ENCODE measurements around the gene ARSG. TPM values are rescaled to one million over a fixed set of nuclear protein-coding genes. Genes with fewer than 3 reads are reported as not detected.
A peak's percentile ranks its signal among the peaks of the same experiment; 100 is the strongest.

ARSG gene
- total and polyA plus RNA-seq, 2 of the 13 experiments (the other 11 are each of a cell fraction or from before 2014, with no cell fraction given): 3.7 to 15.2 TPM

DNA sequence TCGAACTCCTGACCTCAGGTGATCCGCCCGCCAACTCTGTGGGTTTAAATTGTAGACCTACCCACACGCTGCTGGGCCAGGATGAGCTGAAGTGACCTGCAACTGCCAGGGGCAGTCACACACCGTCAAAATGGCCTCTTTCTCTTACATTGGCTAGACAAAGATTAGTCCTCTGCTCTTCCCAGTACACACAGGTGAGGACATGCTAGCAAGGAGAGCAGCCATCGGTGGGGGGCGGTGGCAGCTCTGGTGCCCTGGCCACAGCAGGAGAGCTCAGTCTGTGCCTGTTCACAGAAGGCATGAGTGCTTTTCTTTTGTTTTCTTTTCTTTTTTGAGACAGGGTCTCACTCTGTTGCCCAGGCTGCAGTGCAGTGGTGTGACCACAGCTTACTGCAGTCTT, 136.3 kb downstream of the ARSG start:
- intact Hi-C loops (cut with micrococcal nuclease; ENCODE audit: unreplicated experiment) (no loop called here), in situ Hi-C loops (cut with HindIII; ENCODE audit: extremely low pct_ligation_motif_present, low pct_unique_long_range_greater_than_20kb) (no loop called here)
- Histone ChIP-seq H3K4me2 (ENCODE audit: low read depth, low read length) (no peak overlapping the region), H3K4me3 (replicated peaks in 1 of 3; ENCODE audit: insufficient read depth in 1 of 3, low read depth in 2 of 3, low read length in 3 of 3) (no peak overlapping the region), H3K9me3 (ENCODE audit: low read length) (no peaks in the 10 kb centered on the region), H2AFZ (ENCODE audit: low read length) (no peak overlapping the region), H3K9ac (ENCODE audit: insufficient read depth, low read depth, low read length) (no peak overlapping the region), H3K27me3 (ENCODE audit: control insufficient read depth in 1 of 2, insufficient read depth in 2 of 2, low read length in 2 of 2) (no peaks in the 10 kb centered on the region), H4K20me1 (ENCODE audit: insufficient read depth, low read length) (no peaks in the 10 kb centered on the region), H3K4me1 (ENCODE audit: insufficient read depth, low read length) (no peaks in the 10 kb centered on the region), H3K27ac (ENCODE audit: extremely low read length, insufficient read depth, low read length) (no peak overlapping the region), H3K36me3 (replicated peaks in 1 of 2; ENCODE audit: control insufficient read depth in 1 of 2, insufficient read depth in 2 of 2, low read length in 2 of 2) (peaks cover 28 to 56% of the 10 kb centered on the region in 2 experiments), H3K79me2 (ENCODE audit: insufficient read depth, low read length) (no peaks in the 10 kb centered on the region)
- ChIA-PET POLR2A (no interaction called here), CTCF (ENCODE audit: low intra/inter-chr PET ratio, low total read pairs) (no interaction called here)
- no peak for ATAC-seq
- no peak for DNase-seq (ENCODE audit: low spot score)
- no TSS peak for BruUV-seq (replicated peaks)
- TF ChIP-seq SMAD3 (CRISPR knock-in tag; IDR thresholded peaks at IDR 0.05) (no peak), CREB1 (IDR thresholded peaks at IDR 0.05) (no peak), CREB1 (CRISPR knock-in tag; IDR thresholded peaks at IDR 0.05) (no peak), MAZ (IDR thresholded peaks at IDR 0.05; ENCODE audit: borderline replicate concordance, low read depth, low read length) (no peak), MAZ (CRISPR knock-in tag; IDR thresholded peaks at IDR 0.05; ENCODE audit: low read depth) (no peak), MED13 (CRISPR knock-in tag; IDR thresholded peaks at IDR 0.05) (no peak), POLR2G (IDR thresholded peaks at IDR 0.05; ENCODE audit: low read depth, low read length) (no peak), MAF1 (CRISPR knock-in tag; IDR thresholded peaks at IDR 0.05; ENCODE audit: borderline replicate concordance) (no peak)
- 95% methylated on average over 7 of the region's 7 CpGs for WGBS (ENCODE audit: low lambda C conversion rate)
- no peak for FAIRE-seq

DNA sequence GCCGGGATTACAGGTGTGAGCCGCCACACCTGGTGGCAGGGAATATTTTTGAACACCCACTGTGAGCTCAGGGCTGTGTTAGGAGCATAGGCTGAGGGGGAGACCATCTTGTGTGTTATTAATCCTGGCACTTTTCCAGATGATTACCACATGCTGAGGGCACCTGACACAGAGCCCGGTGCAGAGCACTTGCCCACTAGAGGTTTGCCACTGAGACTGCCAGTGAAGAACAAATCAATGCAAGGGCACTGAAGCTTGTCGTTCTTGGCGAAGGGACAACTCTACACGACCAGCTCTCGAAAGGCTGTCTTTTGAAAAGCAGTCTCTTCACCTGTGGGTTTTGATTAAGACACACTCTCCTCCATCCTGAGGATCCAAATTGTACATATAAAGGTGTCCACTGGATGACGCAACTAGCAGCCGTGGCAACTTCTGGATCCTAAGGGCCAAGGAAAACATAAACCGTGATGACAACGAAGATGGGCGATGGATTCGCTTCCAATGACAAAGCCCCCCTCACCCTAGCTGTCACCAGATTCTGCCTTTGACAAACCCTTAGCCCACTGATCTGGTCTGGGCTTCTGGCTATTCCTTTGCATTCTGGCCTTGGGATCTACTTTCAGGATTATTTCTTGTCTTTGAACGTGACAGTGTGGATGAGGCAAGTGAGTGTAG, 137.3 kb downstream of the ARSG start:
- peak; percentile 51; the same call in 1 of the 2 replicates for TF ChIP-seq CEBPB (IDR thresholded peaks at IDR 0.05; ENCODE audit: borderline replicate concordance, low read depth, low read length)
- TF ChIP-seq ZFY (CRISPR knock-in tag; IDR thresholded peaks at IDR 0.05): no peak
- no peak for TF ChIP-seq KMT2A (CRISPR knock-in tag; IDR thresholded peaks at IDR 0.05)
- TF ChIP-seq EED (CRISPR knock-in tag; IDR thresholded peaks at IDR 0.05): peak; percentile 25; the same call in 1 of the 2 replicates
- 0 out of 2 replicates have a peak, but pooled peaks have one; percentile 27 for TF ChIP-seq ZFP36L1 (CRISPR knock-in tag; IDR thresholded peaks at IDR 0.05)
- TF ChIP-seq ADNP (CRISPR knock-in tag; IDR thresholded peaks at IDR 0.05): no peak
- Histone ChIP-seq H3K36me3 (replicated peaks in 1 of 2; ENCODE audit: control insufficient read depth in 1 of 2, insufficient read depth in 2 of 2, low read length in 2 of 2) (peaks cover 33 to 61% of the 10 kb centered on the region in 2 experiments), H3K4me2 (ENCODE audit: low read depth, low read length) (no peak overlapping the region), H3K9me3 (ENCODE audit: low read length) (no peaks in the 10 kb centered on the region), H3K4me1 (ENCODE audit: insufficient read depth, low read length) (no peaks in the 10 kb centered on the region), H3K27ac (ENCODE audit: extremely low read length, insufficient read depth, low read length) (no peak overlapping the region), H3K4me3 (replicated peaks in 1 of 3; ENCODE audit: insufficient read depth in 1 of 3, low read depth in 2 of 3, low read length in 3 of 3) (no peak overlapping the region), H3K27me3 (ENCODE audit: control insufficient read depth in 1 of 2, insufficient read depth in 2 of 2, low read length in 2 of 2) (no peaks in the 10 kb centered on the region), H3K79me2 (ENCODE audit: insufficient read depth, low read length) (no peaks in the 10 kb centered on the region), H4K20me1 (ENCODE audit: insufficient read depth, low read length) (no peaks in the 10 kb centered on the region), H3K9ac (ENCODE audit: insufficient read depth, low read depth, low read length) (no peak overlapping the region), H2AFZ (ENCODE audit: low read length) (no peak overlapping the region)
- ChIA-PET POLR2A (no interaction called here), CTCF (ENCODE audit: low intra/inter-chr PET ratio, low total read pairs) (no interaction called here)
- no peak for ATAC-seq
- no peak for FAIRE-seq
- no TSS peak for BruUV-seq (replicated peaks)
- in situ Hi-C loops (cut with HindIII; ENCODE audit: extremely low pct_ligation_motif_present, low pct_unique_long_range_greater_than_20kb): no loop called here
- DNase-seq (ENCODE audit: low spot score): no peak
- 97% methylated on average over 14 of the region's 14 CpGs for WGBS (ENCODE audit: low lambda C conversion rate)
- intact Hi-C loops (cut with micrococcal nuclease; ENCODE audit: unreplicated experiment): no loop called here
